ENCODE data around the gene ITGB1. TPM values are rescaled to one million over a fixed set of nuclear protein-coding genes. Genes with fewer than 3 reads are reported as not detected.
A peak's percentile ranks its signal among the peaks of the same experiment; 100 is the strongest.

ITGB1 gene
- total and polyA plus RNA-seq, 9 of the 15 experiments (the other 6 are each of a cell fraction or from before 2014, with no cell fraction given), result 40.2 to 194 (median 155) TPM

GRCh38 chr10:32954080-32954479 lies 4.0 kb downstream of the ITGB1 start (continued):
- TF ChIP-seq ZBTB40 (IDR thresholded peaks at IDR 0.05) (no peak), ZBTB40 (CRISPR knock-in tag; IDR thresholded peaks at IDR 0.05) (no peak), GATAD2A (IDR thresholded peaks at IDR 0.05) (no peak), YBX1 (IDR thresholded peaks at IDR 0.05) (no peak), TAF9B (IDR thresholded peaks at IDR 0.05; ENCODE audit: partially characterized antibody) (no peak), PYGO2 (tag; IDR thresholded peaks at IDR 0.05) (no peak), ZNF133 (CRISPR knock-in tag; IDR thresholded peaks at IDR 0.05) (no peak), ZNF184 (CRISPR knock-in tag; IDR thresholded peaks at IDR 0.05) (no peak), ELK3 (CRISPR knock-in tag; IDR thresholded peaks at IDR 0.05) (no peak), CTCF (IDR thresholded peaks at IDR 0.05 in 2 of 3, conservative IDR thresholded peaks at IDR 0.05 in 1 of 3; ENCODE audit: insufficient read depth in 2 of 3, low read depth in 1 of 3, low read length in 3 of 3) (peak in 1 of 3 experiments; percentile 33; a peak in 3 of 6 replicates), ZNF280A (IDR thresholded peaks at IDR 0.05; ENCODE audit: low read depth, partially characterized antibody) (no peak), SMARCE1 (IDR thresholded peaks at IDR 0.05) (peak; percentile 30; the same call in 1 of the 2 replicates), PKNOX1 (IDR thresholded peaks at IDR 0.05) (0 out of 2 replicates have a peak, but pooled peaks have one; percentile 0), SMARCB1 (IDR thresholded peaks at IDR 0.05; ENCODE audit: insufficient read length, low read depth) (no peak)
